K562 (cell line): ENCODE data around the gene DNER. TPM values are rescaled to one million over a fixed set of nuclear protein-coding genes. Genes with fewer than 3 reads are reported as not detected.

Experiments used
- CHD1 ChIP-seq: fragments of 200-600 bp; sonication (generic); IDR thresholded peaks from one replicate; pipeline ENCODE4 v1.6.1; 2012; ENCODE audit warnings: mild to moderate bottlenecking, moderate library complexity, low read length, inconsistent platforms
- GATAD2B ChIP-seq: fragments of 450-650 bp; IDR thresholded peaks from 2 replicates; pipeline ENCODE4 v1.6.1; 2017; ENCODE audit warnings: mild to moderate bottlenecking, borderline replicate concordance
- RB1 ChIP-seq: fragments of 450-650 bp; IDR thresholded peaks from 2 replicates; pipeline ENCODE4 v1.6.1; 2017; ENCODE audit warnings: low read depth, mild to moderate bottlenecking
- polyA plus RNA-seq, 8 experiments: library from polyadenylated mRNA; depleted of rRNA in 4 of 8; stranded (reverse) in 5 of 8; unstranded in 3 of 8; fragments of >200 nt; fragmentation: Nextera tagmentation in 2 of 8; fragmentation: Illumina TruSeq in 1 of 8; extraction: Ambion mirVana in 2 of 8; extraction: Trizol in 1 of 8; gene quantifications; 2 replicates each; pipeline versions ENCODE4 v1.2.1 to v1.2.3, GENCODE V29; 2011 to 2014; ENCODE audit warnings: inconsistent platforms in 1 of 8, missing spikeins in 1 of 8
- total RNA-seq, 7 experiments: library from RNA; depleted of rRNA in 6 of 7; stranded (reverse); fragments of >200 nt in 6 of 7; fragmentation: Illumina TruSeq in 2 of 7; extraction: Trizol in 2 of 7; gene quantifications; 2 replicates each; pipeline versions ENCODE4 v1.2.1 to v1.2.3, GENCODE V29; 2011 to 2021; ENCODE audit warnings: low replicate concordance in 1 of 7
- TF ChIP-seq, protein P1 (sequence below): fragments of 450-650 bp; IDR thresholded peaks from one replicate; pipeline ENCODE4 v1.6.1; 2018; ENCODE audit warnings: mild to moderate bottlenecking, moderate library complexity; ENCODE audit not compliant: partially characterized antibody
- TF ChIP-seq, protein P2 (sequence below): fragments of 250-450 bp; sonication (Bioruptor Pico); IDR thresholded peaks from 2 replicates; pipeline ENCODE4 v1.4.0; 2020; ENCODE audit warnings: mild to moderate bottlenecking, moderate library complexity
- TF ChIP-seq, protein P3 (sequence below): fragments of 450-650 bp; IDR thresholded peaks from 2 replicates; pipeline ENCODE4 v1.6.1; 2016; ENCODE audit warnings: mild to moderate bottlenecking, moderate library complexity
- TF ChIP-seq, protein P4 (sequence below): fragments of 250-450 bp; sonication (Bioruptor Pico); IDR thresholded peaks from 2 replicates; pipeline ENCODE4 v1.8.0; 2021; ENCODE audit warnings: moderate library complexity, mild to moderate bottlenecking, inconsistent platforms

DNER gene
- total and polyA plus RNA-seq, 9 of the 15 experiments (the other 6 are each of a cell fraction or from before 2014, with no cell fraction given), result not detected

DNA sequence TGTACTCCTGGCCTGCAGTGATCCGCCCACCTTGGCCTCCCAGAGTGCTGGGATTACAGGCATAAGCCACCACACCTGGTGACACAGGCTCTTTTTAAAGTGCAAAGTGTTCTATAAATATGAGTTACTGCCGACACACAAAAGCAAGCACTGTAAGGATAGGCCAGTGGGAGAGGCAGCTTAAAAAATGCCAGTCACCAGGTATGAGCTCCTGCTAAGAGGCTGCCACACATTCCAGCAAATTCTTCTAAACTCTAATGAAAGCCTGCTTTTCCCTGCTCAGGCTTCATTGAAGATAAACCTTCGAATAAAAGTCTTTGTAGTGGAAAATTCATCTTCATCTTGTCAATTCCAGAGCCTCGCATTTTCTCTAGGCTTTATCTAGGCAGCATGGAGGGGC is 240.2 kb downstream of the DNER start (continued):
- TF ChIP-seq, protein P1, sequence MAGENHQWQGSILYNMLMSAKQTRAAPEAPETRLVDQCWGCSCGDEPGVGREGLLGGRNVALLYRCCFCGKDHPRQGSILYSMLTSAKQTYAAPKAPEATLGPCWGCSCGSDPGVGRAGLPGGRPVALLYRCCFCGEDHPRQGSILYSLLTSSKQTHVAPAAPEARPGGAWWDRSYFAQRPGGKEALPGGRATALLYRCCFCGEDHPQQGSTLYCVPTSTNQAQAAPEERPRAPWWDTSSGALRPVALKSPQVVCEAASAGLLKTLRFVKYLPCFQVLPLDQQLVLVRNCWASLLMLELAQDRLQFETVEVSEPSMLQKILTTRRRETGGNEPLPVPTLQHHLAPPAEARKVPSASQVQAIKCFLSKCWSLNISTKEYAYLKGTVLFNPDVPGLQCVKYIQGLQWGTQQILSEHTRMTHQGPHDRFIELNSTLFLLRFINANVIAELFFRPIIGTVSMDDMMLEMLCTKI, result no peak
- no peak for TF ChIP-seq GATAD2B
- TF ChIP-seq, protein P2, sequence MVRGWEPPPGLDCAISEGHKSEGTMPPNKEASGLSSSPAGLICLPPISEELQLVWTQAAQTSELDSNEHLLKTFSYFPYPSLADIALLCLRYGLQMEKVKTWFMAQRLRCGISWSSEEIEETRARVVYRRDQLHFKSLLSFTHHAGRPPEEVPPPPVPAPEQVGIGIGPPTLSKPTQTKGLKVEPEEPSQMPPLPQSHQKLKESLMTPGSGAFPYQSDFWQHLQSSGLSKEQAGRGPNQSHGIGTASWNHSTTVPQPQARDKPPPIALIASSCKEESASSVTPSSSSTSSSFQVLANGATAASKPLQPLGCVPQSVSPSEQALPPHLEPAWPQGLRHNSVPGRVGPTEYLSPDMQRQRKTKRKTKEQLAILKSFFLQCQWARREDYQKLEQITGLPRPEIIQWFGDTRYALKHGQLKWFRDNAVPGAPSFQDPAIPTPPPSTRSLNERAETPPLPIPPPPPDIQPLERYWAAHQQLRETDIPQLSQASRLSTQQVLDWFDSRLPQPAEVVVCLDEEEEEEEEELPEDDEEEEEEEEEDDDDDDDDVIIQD (CRISPR knock-in tag), result no peak
- no peak for TF ChIP-seq CHD1
- TF ChIP-seq, protein P3, sequence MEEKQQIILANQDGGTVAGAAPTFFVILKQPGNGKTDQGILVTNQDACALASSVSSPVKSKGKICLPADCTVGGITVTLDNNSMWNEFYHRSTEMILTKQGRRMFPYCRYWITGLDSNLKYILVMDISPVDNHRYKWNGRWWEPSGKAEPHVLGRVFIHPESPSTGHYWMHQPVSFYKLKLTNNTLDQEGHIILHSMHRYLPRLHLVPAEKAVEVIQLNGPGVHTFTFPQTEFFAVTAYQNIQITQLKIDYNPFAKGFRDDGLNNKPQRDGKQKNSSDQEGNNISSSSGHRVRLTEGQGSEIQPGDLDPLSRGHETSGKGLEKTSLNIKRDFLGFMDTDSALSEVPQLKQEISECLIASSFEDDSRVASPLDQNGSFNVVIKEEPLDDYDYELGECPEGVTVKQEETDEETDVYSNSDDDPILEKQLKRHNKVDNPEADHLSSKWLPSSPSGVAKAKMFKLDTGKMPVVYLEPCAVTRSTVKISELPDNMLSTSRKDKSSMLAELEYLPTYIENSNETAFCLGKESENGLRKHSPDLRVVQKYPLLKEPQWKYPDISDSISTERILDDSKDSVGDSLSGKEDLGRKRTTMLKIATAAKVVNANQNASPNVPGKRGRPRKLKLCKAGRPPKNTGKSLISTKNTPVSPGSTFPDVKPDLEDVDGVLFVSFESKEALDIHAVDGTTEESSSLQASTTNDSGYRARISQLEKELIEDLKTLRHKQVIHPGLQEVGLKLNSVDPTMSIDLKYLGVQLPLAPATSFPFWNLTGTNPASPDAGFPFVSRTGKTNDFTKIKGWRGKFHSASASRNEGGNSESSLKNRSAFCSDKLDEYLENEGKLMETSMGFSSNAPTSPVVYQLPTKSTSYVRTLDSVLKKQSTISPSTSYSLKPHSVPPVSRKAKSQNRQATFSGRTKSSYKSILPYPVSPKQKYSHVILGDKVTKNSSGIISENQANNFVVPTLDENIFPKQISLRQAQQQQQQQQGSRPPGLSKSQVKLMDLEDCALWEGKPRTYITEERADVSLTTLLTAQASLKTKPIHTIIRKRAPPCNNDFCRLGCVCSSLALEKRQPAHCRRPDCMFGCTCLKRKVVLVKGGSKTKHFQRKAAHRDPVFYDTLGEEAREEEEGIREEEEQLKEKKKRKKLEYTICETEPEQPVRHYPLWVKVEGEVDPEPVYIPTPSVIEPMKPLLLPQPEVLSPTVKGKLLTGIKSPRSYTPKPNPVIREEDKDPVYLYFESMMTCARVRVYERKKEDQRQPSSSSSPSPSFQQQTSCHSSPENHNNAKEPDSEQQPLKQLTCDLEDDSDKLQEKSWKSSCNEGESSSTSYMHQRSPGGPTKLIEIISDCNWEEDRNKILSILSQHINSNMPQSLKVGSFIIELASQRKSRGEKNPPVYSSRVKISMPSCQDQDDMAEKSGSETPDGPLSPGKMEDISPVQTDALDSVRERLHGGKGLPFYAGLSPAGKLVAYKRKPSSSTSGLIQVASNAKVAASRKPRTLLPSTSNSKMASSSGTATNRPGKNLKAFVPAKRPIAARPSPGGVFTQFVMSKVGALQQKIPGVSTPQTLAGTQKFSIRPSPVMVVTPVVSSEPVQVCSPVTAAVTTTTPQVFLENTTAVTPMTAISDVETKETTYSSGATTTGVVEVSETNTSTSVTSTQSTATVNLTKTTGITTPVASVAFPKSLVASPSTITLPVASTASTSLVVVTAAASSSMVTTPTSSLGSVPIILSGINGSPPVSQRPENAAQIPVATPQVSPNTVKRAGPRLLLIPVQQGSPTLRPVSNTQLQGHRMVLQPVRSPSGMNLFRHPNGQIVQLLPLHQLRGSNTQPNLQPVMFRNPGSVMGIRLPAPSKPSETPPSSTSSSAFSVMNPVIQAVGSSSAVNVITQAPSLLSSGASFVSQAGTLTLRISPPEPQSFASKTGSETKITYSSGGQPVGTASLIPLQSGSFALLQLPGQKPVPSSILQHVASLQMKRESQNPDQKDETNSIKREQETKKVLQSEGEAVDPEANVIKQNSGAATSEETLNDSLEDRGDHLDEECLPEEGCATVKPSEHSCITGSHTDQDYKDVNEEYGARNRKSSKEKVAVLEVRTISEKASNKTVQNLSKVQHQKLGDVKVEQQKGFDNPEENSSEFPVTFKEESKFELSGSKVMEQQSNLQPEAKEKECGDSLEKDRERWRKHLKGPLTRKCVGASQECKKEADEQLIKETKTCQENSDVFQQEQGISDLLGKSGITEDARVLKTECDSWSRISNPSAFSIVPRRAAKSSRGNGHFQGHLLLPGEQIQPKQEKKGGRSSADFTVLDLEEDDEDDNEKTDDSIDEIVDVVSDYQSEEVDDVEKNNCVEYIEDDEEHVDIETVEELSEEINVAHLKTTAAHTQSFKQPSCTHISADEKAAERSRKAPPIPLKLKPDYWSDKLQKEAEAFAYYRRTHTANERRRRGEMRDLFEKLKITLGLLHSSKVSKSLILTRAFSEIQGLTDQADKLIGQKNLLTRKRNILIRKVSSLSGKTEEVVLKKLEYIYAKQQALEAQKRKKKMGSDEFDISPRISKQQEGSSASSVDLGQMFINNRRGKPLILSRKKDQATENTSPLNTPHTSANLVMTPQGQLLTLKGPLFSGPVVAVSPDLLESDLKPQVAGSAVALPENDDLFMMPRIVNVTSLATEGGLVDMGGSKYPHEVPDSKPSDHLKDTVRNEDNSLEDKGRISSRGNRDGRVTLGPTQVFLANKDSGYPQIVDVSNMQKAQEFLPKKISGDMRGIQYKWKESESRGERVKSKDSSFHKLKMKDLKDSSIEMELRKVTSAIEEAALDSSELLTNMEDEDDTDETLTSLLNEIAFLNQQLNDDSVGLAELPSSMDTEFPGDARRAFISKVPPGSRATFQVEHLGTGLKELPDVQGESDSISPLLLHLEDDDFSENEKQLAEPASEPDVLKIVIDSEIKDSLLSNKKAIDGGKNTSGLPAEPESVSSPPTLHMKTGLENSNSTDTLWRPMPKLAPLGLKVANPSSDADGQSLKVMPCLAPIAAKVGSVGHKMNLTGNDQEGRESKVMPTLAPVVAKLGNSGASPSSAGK, result no peak
- TF ChIP-seq RB1, result no peak
- TF ChIP-seq, protein P4, sequence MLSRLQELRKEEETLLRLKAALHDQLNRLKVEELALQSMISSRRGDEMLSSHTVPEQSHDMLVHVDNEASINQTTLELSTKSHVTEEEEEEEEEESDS, result no peak
- TF ChIP-seq, all 486 proteins: peak for 0
